Thyroid gland (tissue), 4 donors: ENCODE measurements around the gene MORC2. TPM values are rescaled to one million over a fixed set of nuclear protein-coding genes. Genes with fewer than 3 reads are reported as not detected.

Experiments used
- DNase-seq, 2 donors: peaks; one replicate each; pipeline ENCODE4 v3.0.0-alpha.2; 2019
- H3K27ac ChIP-seq, 3 donors: fragments of 200-600 bp; sonication (generic); 1 replicate in 2 of 3; 2 replicates in 1 of 3; pipeline ENCODE4 v1.5.1; 2016 to 2019; ENCODE audit warnings: mild to moderate bottlenecking in 1 of 3, moderate library complexity in 1 of 3
- H3K27me3 ChIP-seq: fragments of 200-600 bp; sonication (generic); one replicate; pipeline ENCODE4 v1.5.1; 2019
- H3K36me3 ChIP-seq, 2 donors: fragments of 200-600 bp; sonication (generic); one replicate each; pipeline ENCODE4 v1.5.1; 2016 to 2019
- H3K4me1 ChIP-seq, 2 donors: fragments of 200-600 bp; sonication (generic); one replicate each; pipeline ENCODE4 v1.5.1; 2017 to 2019
- H3K4me3 ChIP-seq, 3 donors: fragments of 200-600 bp; sonication (generic); replicated peaks in 1 of 3; 1 replicate in 2 of 3; 2 replicates in 1 of 3; pipeline ENCODE4 v1.5.1; 2016; ENCODE audit warnings: mild to moderate bottlenecking in 1 of 3
- H3K9me3 ChIP-seq: fragments of 200-600 bp; sonication (generic); one replicate; pipeline ENCODE4 v1.5.1; 2017
- CTCF ChIP-seq, 6 experiments: fragments of 200-600 bp in 3 of 6; fragments of 450-650 bp in 3 of 6; sonication (generic) in 3 of 6; IDR thresholded peaks; one replicate each; pipeline ENCODE4 v1.5.1; 2016 to 2019; ENCODE audit warnings: antibody characterized with exemption in 6 of 6, mild to moderate bottlenecking in 2 of 6, inconsistent platforms in 1 of 6, moderate library complexity in 1 of 6
- POLR2A ChIP-seq, 2 donors: fragments of 450-650 bp; IDR thresholded peaks; one replicate each; pipeline ENCODE4 v1.6.1; 2017; ENCODE audit warnings: antibody characterized with exemption in 2 of 2, mild to moderate bottlenecking in 2 of 2, moderate library complexity in 1 of 2
- WGBS, 2 donors: methylation state at CpG; one replicate each; pipeline ENCODE4 v1.1.5; 2017; 5-methylcytosine and 5-hydroxymethylcytosine counted together
- intact Hi-C: fragments of 100-400 bp; cut with DNase I; formaldehyde crosslinking; loops from one replicate; pipeline ENCODE4 v1.15.1; 2023
- small RNA-seq: library from RNA; depleted of rRNA; stranded (forward); fragments of <200 nt; gene quantifications from one replicate; pipeline ENCODE3, GENCODE V24; 2016
- total RNA-seq, 4 donors: library from RNA; depleted of rRNA; stranded (reverse); fragments of >200 nt; gene quantifications; one replicate each; pipeline ENCODE4 v1.2.3, GENCODE V29; 2016

Gene MORC2
- total RNA-seq, 4 donors from 2014 or later, result 14.9 to 32.8 (median 24.6) TPM

- no peak overlapping the region for H3K27ac ChIP-seq
- TF ChIP-seq CTCF (IDR thresholded peaks at IDR 0.05) (no peak), POLR2A (IDR thresholded peaks at IDR 0.05) (no peak)
- no peaks in the 10 kb centered on the region for H3K36me3 ChIP-seq
- H3K4me1 ChIP-seq, result no peaks in the 10 kb centered on the region
- H3K27me3 ChIP-seq, result no peaks in the 10 kb centered on the region
- intact Hi-C loops, result no loop called here
- H3K9me3 ChIP-seq, result no peaks in the 10 kb centered on the region
- DNase-seq, result no peak
- 90% methylated on average over 15 to 16 of the region's 17 CpGs for WGBS, 2 donors
- H3K4me3 ChIP-seq, result no peak overlapping the region
These were observed 92.9 kb downstream of the MORC2 start for GRCh38 chr22:30875481-30876215.

Small RNA genes within 50 kb of the gene (small RNA-seq; reads per million reads assigned to genes)
- gene RF01892, result not detected

Other genes with a start within 250 kb of the MORC2 start
- 100 to 1,000 TPM in 1 of 4 donors, 10 to 100 TPM in 3; 81.6 to 127 (median 92.9) TPM for gene TUG1, start 491 bp upstream of the MORC2 start, total RNA-seq
- gene SMTN, start 112.5 kb upstream of the MORC2 start, total RNA-seq, result 10 to 100 TPM; 46.2 to 60.3 (median 54.2) TPM
- gene SELENOM, start 138.8 kb upstream of the MORC2 start, total RNA-seq, result 100 to 1,000 TPM; 208 to 501 (median 314) TPM
- 100 to 1,000 TPM; 180 to 665 (median 442) TPM for gene INPP5J, start 154.2 kb upstream of the MORC2 start, total RNA-seq
- 1 to 10 TPM in 1 of 4 donors, under 1 TPM in 2, not detected in 1; 0.22 to 1.9 (median 0.83) TPM for gene PLA2G3, start 171.7 kb upstream of the MORC2 start, total RNA-seq
- 10 to 100 TPM; 56.0 to 63.1 (median 58.1) TPM for gene RNF185, start 191.4 kb upstream of the MORC2 start, total RNA-seq
- gene LIMK2, start 243.5 kb upstream of the MORC2 start, total RNA-seq, result 100 to 1,000 TPM in 2 of 4 donors, 10 to 100 TPM in 2; 85.0 to 123 (median 99.4) TPM